Ramos (cell line): ENCODE data around the gene TRIM54.
"Not testable (repeated sequence)": the region's sequence is repeated elsewhere in the genome, so short reads cannot be mapped to it uniquely, and the experiment has no call there.

Source experiments
- in situ Hi-C: fragments of 300-500 bp; cut with MboI; formaldehyde crosslinking; loops from one replicate; pipeline ENCODE4 v1.14.3; 2022; ENCODE audit warnings: low sequenced_read_pairs; ENCODE audit not compliant: unreplicated experiment

The TRIM54 gene

DNA sequence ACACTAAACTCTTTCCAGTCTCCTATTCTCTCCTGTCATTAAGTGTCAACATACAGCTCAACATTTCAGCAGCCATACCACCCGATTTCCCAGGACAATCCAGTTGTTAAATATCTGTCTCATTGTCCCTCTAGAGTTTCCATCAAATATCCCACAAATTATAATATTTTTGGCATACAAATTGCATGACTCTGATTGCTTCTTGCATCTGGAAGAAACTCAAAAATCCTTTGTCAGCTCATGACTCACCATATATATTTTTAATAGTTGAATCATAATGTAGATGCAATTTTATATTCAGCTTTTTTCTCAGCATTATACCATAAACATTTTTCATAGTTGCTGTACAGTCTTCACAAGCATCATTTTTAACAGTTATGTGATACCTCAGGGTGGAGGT is 26.6 kb upstream of the TRIM54 start:
- in situ Hi-C loops: no loop called here

GRCh38 chr2:27256855-27257454 is 25.3 kb upstream of the TRIM54 start:
- in situ Hi-C loops: no loop called here

GRCh38 chr2:27258051-27258450 is 24.2 kb upstream of the TRIM54 start:
- in situ Hi-C loops: no loop called here

DNA sequence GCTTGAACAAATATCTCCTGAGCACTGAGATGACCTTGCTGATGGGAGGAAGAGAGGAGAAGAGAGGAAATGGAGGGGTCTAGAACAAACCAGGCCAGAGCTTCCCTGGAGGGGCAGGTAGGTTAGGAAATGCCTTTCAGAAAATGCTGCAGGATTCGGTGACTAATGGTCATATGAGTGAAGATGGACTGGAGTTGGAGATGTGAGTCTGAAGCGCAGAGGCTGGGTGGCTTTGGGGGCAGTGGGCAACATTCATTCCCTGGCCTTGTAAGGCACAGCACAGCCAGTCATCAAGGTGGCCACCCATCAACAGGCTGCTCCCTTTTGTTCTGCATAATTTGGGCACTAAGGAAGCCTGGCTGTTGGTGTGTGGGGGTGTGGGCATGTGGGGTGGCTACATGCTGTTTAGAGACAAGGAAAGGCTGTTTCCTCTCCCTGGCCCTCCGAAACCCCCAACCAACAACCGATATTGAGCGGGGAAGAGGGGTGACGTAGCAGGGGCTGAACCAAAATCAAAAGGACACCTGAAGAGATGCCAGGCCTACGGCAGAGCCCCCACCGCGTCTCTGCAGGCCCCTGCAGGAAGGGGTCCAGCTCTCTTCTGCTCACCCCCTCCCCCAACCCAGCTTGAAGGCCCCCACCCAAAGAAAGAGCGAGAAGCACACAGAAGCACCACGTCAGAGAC is 20.8 kb upstream of the TRIM54 start:
- in situ Hi-C loops: no loop called here

DNA sequence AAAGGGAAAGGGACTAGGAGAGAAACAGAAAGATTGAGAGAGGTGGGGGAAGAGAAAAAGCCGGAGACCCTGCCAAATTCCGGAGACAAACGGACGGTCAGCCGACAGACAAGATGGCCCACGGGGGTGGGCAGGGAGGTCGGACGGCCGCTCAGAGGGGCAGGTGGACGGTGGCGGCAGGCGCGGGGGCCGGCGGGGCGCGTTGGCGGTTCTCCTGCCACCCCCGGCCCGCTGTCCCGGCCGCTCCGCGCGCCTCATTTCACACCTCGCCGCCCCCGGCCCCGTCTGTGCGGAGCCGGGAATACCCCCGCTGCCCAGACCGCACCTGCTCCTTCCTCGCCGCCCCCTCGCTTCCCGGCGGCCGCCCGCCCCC is 20.3 kb upstream of the TRIM54 start:
- in situ Hi-C loops: no loop called here

DNA sequence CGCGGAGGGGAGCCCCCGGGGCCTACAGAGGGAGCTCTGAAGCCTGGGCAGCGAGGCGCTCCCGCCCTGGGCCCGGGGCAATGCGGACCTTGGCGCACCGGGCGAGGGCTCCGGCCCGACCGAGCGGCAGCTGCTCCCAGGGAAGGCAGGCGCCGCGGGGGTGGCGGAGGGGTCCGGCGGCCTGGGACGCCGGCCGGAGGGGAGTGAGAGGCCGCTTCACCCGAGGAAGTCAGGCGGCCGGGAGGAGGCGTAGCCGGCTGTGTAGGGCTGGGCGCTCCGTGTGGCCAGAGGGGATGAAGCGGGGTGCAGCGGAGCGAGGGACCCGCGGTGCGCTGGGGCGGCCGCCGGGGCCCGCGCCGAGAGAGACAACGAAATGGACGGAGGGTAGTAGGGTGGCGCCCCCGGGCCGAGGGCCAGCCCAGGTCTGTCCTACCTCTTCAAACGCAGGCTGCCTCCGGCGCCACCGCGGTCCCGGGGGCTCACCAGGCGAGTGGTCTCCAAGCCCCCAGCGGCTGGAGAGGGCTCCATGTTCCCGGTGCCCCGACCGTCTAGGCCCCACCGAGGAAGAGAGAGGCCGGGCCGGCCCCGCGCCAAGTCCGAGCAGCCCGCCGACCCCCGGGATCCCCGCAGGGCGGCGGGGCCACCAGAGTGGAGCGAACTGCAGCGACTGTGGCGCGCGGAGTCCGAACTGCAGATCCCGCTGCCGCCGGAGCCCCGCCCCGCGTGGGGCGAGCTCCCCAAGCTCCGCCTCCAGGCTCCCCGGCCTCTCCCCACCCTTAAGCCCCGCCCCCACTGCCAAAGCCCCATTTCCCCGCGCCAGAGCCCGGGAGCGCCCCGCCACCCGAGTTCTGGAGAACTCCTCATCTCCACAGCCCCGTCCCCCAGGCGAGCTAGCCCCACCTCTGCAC is 19.6 kb upstream of the TRIM54 start, which contains the start of gene SLC30A3:
Gene SLC30A3, minus strand, starts transcription at position 669 of the 908 bp plus-strand sequence. Its CDS starts 141 bp downstream, at position 528.
- in situ Hi-C loops: no loop called here

DNA sequence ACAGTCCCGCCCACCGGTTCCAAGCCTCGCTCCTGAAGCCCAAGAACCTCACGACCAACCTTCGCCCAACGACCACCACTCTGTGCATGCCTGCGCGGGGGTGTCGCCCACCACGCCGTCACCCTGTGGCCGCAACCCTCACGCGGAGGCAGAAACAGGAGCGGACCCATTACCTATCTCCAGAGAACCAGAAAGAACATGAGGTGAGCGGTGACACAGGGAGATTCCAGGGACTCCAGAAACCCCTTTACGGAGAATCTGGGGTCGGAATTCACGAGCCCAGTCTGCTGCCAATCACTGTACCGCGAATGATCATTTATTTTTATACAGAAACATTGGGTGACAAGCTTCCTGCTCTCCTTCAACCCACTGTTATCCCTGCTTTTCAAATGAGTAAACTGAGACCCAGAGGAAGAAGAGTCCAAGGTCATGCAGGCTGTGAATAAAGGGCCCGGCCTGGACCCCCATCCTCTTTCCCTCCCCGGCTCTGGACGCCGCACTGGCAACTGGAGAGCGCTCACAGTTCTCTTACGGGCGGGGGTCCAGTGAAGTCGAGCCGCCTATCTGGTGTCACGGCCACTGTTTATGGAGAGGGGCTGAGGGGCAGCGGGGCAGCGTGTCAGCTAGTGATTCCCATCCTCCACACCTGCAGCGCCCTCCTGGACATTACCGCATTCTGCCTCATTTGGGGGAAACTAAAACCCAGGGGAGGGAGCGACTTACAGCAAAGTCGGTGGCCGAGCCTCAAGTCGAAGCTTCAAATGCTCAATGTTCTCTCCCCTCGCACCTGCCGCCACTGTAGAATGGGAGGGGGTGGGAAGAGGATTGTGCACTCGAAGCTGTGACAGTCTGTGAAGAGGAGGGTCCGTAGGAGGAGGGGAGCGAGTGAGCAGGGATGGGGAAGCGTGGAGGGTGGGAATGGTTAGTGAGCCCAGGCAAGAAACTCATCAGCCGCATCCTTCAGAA is 18.7 kb upstream of the TRIM54 start:
- in situ Hi-C loops: no loop called here

GRCh38 chr2:27264253-27264752 is 17.9 kb upstream of the TRIM54 start:
- in situ Hi-C loops: no loop called here

DNA sequence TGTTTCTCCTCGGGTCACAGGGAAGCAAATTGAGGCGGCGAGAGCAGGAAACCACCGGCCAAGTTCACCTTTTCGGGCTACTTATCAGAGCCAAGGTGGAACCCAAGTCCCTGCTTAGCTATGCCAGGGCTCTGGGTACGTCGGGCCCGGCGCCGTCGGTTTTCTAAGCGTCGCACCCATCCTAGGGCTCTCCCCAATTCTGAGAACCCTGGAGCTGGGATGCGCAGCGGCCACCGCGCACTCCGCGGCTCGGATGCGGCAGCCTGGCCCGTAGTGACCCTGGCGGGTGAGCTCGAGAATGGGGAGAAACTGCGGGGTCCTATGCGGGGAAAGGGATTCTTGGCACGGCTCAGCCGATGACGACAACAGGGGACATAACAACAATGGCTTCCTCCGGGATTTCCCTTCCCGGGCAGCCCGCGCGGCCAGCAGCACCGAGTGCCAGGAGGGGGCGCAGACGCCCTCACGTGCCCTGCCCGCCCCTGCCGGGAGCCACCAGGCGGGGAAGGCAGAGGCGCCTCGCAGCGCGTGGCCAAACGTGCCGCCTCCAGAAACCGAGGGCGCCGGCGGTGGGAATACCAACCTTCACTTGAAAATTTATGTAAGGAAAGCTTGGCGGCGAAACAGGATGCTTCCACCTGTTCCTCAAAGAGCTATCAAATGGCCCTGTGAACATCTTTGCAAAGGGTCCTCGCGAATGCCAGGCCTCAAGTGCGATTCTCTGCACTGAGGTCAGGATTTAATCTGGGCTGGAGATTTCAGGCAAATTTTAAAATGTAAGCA is 17.3 kb upstream of the TRIM54 start:
- in situ Hi-C loops: no loop called here

GRCh38 chr2:27265536-27265870 is 16.7 kb upstream of the TRIM54 start:
- in situ Hi-C loops: no loop called here

DNA sequence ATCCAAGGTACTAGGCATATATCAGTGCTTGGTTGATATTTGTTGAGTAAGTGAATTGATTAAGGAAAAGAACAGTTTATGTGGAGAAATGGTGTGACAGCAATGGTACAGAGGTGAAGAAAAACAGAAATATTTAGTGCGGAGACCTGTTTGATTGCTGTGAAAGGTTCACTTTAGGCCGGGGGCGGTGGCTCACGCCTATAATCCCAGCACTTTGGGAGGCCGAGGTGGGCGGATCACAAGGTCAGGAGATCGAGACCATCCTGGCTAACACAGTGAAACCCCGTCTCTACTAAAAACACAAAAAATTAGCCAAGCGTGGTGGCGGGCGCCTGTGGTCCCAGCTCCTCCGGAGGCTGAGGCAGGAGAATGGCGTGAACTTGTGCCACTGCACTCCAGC is 13.9 kb upstream of the TRIM54 start:
- in situ Hi-C loops: not testable (repeated sequence)

DNA sequence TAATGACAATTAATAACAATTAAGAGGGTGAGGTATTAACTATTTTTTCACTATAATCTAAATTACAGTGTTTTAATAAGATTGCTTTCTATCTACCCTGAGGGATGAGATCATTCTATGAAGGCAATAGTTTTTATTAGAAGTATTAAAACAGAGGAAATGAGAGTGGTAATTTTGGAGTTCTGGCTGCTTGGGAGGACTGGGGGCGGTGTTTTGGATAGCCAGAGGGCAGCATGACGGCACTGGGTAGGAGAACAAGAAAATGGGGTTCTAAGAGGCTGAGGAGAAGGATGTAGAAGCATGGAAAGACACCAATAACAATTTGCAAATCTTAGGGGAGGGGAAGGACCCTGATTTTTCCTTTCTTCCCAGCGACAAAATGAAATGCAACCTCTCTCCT is 12.1 kb upstream of the TRIM54 start:
- in situ Hi-C loops: no loop called here

DNA sequence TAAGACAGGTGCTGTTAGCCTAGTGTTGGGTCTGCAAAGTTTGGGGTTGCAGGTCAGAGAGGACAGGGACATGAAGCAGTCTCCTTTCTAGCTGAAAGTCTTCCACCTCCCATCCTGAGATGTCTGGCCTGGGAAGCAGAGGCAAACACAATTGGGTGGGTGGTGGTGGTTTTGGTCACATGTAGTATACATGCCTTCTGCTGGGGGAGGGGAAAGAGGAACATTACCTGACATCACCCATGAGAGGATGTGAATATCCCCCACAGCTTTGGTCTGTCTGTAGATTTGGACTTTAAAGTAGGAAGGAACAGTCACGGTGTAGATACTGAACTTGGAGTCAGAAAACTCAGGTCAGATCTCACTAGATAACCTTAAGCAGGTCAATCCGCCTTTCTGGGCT is 11.6 kb upstream of the TRIM54 start:
- in situ Hi-C loops: no loop called here

GRCh38 chr2:27271631-27272340 is 10.4 kb upstream of the TRIM54 start:
- in situ Hi-C loops: no loop called here

GRCh38 chr2:27272537-27273522 is 9.4 kb upstream of the TRIM54 start:
- in situ Hi-C loops: not testable (repeated sequence)

DNA sequence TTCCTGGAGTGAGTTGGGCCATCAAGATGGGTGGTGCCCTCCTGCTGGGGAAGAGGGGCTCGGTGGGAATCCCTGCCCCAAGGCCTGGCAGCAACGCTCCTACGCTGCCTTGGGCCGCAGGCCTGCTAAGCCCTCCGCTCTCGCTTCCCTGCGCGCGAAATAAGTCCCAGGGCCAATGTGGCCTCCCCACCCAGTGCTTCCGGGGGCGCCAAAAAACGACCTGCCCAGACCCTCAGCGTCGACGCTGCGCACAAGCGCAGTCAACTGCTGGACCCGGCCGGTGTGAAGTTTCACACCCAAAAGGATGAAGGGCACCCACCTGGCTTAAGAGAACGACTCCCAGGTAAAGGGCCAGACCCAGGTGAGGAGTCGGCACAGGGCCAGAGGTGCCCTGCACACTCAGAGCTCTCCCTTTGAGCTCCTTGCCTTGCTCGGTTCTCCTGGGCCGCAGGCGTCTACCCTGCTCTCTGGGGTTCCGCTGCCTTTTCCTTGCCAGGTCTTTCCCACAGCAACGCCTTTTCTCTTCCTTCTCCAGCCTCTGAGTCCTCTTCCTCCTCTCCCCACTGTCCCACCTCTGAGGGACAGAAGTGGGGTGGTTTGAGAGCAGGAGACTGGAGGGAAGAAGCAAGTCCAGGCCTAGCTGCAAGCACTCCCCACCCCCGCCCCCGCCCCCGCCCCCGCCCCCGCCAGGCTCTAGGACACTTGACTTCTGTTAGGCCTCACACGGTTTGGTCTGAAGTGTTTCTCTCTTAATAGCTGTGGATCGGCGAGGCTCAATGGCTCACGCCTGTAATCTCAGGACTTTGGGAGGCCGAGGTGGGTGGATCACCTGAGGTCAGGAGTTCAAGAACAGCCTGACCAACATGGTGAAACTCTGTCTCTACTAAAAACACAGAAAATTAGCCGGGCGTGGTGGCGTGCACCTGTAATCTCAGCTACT is 6.7 kb upstream of the TRIM54 start, which contains the start of gene DNAJC5G:
Gene DNAJC5G, plus strand, starts transcription at position 223 of the 940 bp plus-strand sequence. CDS start 1,296 bp downstream, outside the sequence.
- in situ Hi-C loops: no loop called here
